Neural cell (in vitro differentiated cells): ENCODE results near the gene MAPK8.

Source experiments
- EZH2 ChIP-seq: fragments of 200-600, 300-800 bp; shearing (Covaris generic), sonication (generic); IDR thresholded peaks from 2 replicates; pipeline ENCODE4 v1.6.1; 2014; ENCODE audit warnings: antibody characterized with exemption, low read length, borderline replicate concordance, mild to moderate bottlenecking; ENCODE audit not compliant: insufficient read depth, poor library complexity, severe bottlenecking
- TF ChIP-seq, protein P1 (sequence below): fragments of 450-650 bp; IDR thresholded peaks from 2 replicates; pipeline ENCODE4 v1.5.1; 2014; ENCODE audit warnings: antibody characterized with exemption, mild to moderate bottlenecking, moderate library complexity; ENCODE audit not compliant: poor library complexity, severe bottlenecking

DNA sequence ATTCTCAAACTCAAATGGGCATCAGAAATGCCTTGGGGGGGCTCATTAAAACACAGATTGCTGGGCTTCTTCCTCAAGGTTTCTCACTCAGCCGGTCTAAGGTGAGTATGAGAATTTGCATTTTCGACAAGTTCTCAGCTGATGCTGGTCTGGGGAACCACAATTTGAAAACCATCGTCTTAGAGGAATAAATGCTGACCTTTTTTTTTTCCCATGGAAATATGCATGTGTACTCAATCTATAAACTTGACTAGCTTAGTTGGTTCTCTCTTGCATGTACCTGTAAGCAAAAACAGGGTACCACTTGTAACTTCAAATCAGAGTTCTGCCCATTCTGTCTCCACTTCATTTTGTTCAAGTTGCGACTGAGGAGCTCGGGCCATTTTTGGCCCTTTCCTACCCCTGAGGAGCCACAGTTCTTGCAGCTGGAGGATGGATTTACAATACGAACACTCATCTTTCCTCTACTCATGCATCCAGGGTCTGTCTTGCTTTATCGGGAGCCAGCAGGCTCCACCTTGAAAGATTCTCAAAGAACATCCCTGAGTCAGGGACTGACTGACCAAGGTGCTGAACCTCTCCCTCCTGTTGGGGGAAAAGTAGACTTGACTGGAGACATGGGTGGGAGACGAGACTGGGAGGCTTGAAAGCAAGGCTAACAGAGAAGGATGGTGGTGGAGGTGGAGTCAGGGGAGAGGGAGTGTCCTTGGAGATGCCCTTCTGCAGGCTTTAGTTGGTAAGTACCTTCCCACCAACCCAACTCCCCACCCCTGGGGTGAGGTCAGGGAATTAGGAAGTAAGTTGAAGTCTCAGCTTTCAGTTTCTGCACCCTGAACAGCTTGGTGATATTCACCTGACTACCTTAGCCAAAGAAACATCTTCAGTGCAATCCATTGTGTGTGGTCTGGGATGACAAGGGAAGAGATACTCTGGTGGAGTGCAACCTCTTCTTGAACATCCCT, 3.7 kb upstream of the MAPK8 start:
- TF ChIP-seq, protein P1, sequence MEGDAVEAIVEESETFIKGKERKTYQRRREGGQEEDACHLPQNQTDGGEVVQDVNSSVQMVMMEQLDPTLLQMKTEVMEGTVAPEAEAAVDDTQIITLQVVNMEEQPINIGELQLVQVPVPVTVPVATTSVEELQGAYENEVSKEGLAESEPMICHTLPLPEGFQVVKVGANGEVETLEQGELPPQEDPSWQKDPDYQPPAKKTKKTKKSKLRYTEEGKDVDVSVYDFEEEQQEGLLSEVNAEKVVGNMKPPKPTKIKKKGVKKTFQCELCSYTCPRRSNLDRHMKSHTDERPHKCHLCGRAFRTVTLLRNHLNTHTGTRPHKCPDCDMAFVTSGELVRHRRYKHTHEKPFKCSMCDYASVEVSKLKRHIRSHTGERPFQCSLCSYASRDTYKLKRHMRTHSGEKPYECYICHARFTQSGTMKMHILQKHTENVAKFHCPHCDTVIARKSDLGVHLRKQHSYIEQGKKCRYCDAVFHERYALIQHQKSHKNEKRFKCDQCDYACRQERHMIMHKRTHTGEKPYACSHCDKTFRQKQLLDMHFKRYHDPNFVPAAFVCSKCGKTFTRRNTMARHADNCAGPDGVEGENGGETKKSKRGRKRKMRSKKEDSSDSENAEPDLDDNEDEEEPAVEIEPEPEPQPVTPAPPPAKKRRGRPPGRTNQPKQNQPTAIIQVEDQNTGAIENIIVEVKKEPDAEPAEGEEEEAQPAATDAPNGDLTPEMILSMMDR, result no peak
- TF ChIP-seq EZH2, result no peak
